GM12801 (cell line): ENCODE data around the gene ABR.

ENCODE experiments used
- CTCF ChIP-seq: IDR thresholded peaks from one replicate; pipeline ENCODE4 v1.5.1; 2011; ENCODE audit warnings: control low read depth; ENCODE audit not compliant: insufficient read length; ENCODE audit errors: extremely low read depth

Gene ABR

GRCh38 chr17:1107777-1108477, 71.9 kb downstream of the ABR start:
- no peak for TF ChIP-seq CTCF

GRCh38 chr17:1107083-1107776, 72.6 kb downstream of the ABR start:
- TF ChIP-seq CTCF: no peak

DNA sequence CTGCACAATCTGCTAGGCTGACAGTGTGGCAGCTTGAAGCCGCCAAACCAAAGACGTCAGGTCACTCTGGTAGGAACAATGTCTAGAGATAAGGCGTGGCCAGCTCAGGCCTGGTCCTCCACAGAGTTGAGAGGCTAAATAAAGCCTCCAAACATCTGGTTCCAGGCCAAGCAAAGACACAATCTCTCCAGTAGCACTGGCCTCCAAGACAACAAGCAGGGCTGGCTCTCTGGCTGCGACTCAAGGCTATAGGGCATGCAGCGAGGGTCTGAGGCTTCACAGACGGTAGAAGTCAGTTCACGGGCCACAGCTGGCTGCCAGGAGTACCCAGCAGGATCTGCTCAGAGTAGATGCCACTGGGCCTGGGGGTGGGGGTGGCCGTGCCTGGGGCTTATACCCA, 75.6 kb downstream of the ABR start:
- no peak for TF ChIP-seq CTCF

GRCh38 chr17:1100382-1100781, 79.4 kb downstream of the ABR start:
- TF ChIP-seq CTCF: no peak

DNA sequence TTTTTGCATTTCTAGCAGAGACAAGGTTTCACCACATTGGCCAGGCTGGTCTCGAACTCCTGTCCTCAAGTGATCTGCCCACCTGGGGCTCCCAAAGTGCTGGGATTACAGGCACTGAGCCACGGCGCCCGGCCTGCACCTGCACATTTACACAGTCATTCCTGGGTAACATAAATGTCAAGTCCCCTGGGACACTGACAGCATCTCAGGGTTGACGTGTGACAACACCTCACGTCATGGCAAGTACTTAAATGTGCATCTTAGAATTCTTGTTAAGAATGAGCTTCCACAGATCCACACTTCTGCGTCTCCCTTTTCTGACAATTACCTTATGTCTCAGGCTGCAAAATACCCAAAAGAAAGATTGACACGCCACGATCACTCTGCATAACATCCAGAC, 80.5 kb downstream of the ABR start:
- no peak for TF ChIP-seq CTCF

DNA sequence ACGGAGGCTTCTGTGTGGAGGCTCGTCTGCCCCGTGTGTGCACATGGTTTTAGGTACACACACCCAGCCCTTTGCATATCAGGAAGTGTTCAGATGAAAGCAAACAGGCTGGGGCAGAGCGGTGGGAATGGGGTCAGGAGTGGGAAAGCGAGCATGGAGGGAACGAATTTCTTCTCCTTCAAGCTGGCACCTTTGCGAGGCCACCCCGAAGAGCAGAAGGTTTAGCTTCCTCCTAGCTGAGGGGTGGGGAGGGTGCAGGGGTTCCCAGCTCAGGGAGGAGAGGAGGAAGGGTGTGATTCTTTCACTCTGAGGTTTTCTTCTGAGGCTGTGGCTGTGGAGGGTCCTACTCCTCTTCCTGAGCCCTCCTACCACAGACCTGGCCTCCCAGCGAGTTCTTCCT, 83.6 kb downstream of the ABR start:
- no peak for TF ChIP-seq CTCF

GRCh38 chr17:1095853-1096173, 84.0 kb downstream of the ABR start:
- no peak for TF ChIP-seq CTCF
